NOMO-1 treated with DMSO at 0.1 percent for 48 hours (cell line): ENCODE measurements around the gene VAV2.

Source experiments
- DNase-seq: peaks from one replicate; lab custom pipeline; 2025; ENCODE audit not compliant: unreplicated experiment; lab: John Stamatoyannopoulos, UW

Gene VAV2

DNA sequence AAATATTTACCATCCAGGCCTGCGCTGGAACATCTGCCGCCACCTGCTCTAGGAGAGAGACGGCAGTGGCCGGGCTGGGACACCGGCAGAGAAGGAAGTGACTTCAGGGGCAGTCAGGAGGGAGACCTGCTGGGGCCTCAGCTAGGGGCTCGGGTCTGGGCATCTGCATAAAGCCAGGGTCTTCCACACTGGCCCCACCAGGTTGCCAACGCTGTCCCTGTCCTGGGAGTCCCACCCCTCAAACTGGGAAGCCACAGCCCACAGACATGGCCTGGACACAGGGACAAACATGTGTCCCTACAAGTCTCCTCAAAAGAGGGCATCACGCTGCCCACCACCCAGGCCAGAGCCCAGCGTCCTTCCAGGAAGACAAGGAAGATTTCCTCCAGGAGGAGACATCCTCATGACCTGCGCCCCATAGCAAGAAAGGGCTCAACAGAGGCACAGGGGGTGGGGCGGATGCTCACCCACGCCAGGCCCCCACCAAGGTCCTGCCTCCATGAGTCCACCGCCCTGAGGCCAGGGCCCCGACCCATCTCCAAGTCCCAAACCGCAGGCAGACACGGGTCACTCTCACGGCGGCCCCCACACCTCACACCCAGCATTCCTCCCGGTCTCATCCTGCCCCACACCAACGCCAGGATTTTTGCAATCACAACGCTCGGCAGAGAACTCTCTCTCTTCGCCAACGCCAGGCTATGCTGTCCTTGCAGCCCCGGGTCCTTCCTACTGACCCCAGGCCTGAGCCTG, 9.0 kb downstream of the VAV2 start:
- no peak for DNase-seq

DNA sequence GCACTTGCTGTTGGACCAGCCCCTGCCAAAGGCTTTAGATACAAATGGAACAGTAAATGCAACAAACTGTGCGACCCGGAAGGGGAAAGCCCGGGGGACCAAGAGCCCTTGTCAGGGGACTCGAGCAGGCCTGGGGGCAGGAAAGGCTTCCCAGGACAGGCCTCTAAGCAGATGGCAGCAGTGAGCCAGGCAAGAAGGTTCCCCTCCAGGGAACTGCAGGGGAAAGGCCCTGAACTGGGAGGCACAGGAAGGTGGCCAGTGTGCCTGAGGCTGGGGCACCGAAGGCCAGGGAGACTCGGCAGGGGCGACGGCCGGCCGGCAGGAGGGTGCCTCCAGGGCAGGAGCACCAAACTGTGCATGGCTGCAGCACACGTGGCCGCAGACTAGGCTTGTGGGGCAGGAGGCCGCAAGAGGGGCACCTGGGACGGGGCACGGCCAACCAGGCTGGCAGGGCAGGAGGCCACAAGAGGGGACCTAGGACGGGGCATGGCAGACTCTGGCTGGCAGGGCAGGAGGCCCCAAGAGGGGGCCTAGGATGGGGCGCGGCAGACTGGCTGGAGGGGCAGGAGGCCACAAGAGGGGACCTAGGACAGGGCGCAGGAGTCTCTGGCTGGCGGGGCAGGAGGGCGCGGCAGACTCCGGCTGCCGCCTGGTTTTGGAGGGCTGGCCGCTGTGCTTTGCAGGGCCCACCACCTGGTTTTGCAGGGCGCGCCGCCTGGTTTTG, 10.0 kb downstream of the VAV2 start:
- no peak for DNase-seq

DNA sequence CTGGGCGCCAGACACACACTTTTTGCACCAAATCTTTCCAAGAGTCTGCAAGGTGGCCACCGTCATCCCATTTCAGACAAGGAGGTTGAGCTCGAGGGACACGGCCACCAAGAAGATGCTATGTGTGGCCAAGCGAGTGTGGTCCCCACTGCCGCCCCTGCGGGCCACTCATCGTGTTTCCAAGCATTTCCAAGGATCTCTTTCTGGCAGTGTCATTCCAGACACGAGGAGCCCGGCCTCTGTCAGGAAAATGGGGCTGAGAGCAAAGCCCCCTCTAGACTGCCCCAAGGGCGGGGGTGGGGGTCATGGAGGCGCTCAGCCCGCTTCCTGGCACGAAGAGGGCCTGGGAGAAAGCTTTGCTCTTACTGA, 10.6 kb downstream of the VAV2 start:
- no peak for DNase-seq

DNA sequence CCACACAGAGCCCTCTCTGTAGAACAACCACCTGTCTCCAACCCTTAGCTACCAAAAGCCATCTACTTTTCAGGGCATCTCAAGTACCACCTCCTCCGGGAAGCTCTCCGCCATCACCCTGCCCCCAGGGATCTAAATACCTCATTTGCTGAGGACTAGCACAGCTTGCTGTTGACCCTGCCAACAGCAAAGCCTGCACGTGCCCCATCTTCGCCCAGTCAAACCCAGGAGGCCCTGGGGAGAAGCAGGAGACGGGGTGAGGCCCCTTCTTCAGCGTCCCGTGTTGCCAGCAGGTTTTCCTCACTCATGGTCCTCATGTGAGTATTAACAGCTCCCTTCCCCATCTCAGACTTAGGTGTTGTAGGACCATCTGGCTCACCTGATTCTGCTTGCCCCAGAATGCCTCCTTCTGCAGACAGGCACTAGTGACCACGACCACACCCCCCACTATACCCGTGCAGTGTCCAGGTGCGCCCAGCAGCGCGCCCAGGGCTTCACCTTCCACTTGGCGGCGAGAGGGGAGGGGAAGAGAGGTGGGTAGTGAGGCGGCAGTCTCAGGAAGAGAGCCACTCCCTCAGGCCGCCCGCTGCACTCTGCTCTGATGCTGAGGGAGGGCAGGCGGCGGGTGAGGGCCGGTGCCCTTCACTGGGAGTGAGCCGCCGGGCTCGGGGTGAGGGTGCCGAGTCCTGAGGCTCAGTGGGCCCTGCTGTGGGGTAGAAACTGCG, 11.1 kb downstream of the VAV2 start:
- no peak for DNase-seq

DNA sequence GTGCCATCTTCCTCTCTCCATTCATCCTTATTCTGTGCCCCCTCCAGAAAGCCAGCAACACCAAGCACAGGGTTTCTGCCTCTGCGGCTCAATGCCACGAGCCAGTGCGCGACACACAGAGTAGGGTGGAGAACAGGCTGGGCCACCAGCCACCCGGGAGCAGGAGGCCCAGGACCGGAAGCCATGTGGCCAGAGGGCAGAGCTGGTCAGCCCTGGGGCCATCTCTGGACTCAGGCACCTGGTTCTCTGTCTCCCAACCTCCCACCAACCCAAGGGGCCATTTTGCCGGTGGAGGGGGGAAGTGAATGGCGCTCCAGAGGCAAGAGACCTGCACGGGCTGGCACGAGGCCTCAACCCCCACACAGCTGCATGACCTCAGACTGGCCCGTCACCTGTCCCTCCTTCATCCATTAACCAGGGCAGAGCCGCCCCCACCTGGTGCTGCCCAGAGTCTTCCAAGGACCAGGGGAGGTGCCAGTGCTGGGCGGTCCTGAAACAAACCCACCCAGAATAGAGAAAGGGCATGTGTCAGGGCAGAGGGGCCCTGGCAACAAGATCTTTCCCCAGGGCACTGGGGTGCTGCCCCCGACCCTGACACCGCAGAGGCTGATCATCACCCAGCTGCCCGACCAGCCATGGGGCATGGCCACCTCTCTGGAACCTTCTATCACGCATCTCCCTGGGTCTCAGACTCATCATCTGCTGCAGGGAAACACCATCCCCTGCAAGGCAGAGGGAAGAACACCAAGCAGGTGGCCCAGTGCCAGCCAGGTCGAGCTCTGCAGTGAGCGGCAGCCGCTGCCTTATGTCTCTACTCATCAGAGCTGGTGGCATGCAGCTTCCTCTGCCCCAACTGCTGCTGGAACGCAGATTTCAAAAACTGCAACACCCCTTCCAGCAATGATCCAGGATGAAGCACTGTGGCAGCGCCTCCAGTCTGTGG, 11.9 kb downstream of the VAV2 start:
- no peak for DNase-seq

DNA sequence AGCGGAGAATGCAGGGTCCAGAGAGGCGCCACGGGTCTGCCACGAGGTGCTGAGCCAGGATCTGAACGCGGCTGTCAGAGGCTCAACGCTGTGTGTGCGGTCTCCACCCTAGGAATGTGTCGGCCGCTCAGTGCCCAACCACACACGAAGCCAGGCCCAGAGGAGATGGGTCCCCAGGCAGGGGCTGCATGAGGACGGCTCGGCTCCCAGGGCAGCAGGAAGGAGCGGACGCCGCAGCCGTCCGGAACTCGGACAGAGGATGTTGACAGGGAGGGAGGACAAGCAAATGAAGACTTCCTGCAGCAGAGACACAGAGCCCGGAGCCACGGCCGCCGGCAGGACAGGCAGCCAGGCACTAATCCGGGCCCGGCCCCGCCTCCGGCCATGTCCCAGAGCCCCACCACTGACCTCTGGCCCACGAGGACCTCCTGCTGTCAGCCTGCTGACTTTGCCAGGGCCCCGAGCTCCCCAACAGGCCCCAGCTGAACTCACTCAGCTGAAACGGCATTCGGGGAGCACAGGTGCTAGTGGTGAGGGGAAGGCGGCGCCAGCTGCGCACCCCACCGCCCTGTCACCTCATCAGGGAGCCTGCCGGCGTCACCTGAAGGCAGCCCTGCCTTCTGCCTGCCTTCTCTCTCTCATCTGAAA, 12.7 kb downstream of the VAV2 start:
- no peak for DNase-seq

DNA sequence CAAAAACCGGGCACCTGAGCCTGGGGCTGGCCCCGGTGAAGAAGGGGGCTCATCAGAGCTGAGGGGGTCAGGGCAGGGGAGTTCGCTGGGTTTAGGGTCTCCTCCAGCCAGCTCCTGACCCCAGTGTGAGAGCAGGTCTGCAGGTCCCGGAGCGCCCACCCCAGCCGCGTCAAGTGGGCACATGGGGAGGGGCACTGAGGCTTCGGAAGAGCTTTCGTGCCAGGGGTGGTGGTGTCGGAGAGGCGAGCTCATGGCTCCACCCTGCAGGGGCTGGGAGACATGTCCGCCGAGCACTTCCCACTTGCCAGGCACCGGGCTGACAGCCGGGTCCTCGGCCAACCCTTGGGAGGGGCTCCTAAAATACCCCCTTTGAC, 13.2 kb downstream of the VAV2 start:
- DNase-seq = no peak

DNA sequence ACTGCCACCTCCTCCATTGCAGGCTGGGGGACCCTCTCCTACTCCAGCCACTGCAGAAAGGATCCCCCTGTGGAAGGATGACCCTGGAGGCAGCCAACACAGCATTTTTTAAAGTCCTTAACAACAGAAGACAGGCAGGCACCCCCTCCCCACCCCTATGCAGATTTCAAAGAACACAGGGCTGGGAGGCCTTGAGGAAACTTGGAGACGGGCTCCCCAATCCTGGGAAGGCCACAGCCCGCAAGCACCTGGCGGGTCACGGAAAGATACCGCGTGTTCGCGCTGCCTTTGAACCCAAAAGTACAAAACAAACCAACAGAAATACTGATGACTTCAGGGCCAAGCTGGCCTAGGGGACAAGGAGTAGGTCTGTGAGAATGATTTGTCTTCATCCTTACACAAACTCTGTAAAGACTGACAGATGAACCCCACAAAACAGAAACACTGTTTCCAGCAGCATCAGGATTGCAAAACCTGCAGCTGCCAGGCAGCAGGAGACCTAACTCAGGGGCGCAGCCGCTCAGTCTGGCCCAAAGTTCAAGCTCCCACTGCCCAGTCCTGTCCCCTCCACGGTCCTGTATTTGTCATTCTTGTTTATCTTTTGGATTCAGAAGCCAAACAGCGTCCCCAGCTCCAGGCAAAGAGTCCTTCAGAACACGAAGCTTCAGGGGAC, 13.8 kb downstream of the VAV2 start:
- no peak for DNase-seq

DNA sequence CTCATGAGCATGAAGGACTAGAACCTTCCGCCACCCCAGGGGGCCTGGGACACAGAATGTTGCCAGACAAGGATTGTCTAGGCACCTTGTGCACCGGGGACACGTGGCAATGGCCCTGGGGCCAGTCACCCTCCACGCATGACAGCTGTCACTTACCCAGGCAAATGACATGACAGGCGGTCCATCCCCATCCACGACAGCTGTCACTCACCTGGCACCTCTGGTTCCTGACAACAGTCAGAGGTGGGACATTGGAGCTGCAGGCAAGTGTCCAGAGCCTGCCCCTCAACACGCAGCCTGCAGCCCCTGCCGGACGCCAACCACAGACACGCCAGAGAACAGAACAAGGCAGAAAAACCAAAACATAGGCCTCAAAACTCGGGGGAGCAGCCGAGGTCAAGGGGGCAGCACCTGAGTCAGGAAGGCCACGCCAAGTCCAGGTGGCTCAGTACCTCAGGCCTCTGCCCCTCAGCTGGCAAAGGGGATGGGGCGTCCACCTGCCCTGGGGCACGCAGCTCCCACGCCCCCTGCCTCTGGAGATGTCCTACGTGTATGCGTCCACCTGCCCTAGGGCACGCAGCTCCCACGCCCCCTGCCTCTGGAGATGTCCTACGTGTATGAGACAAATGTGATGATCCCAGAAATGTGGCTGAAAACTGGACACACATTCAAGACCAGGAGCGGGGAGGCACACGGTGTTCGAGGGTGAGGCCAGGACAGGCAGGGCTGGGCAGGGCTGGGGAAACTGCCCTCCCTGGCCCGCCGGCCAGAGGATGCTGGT, 14.5 kb downstream of the VAV2 start:
- DNase-seq = no peak

DNA sequence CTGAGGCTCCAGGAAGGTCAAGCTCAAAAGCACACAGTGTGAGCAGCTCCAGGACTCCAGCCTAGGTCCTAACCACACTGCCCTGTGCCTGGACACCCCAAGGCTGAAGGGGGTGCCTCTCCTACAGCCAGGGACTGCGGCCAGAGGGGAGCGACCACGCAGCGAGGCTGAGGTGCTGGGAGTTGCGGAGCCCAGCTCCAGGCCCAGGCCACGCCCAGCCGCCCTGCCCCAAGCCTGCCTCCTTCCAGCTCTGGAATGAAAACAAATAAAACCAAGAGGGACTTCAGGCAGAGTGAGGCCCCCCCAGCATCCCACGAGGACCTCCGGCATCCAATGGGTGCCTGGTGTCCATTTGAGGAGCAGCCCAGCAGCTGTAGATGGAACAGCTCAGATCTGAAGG, 15.2 kb downstream of the VAV2 start:
- DNase-seq = no peak

DNA sequence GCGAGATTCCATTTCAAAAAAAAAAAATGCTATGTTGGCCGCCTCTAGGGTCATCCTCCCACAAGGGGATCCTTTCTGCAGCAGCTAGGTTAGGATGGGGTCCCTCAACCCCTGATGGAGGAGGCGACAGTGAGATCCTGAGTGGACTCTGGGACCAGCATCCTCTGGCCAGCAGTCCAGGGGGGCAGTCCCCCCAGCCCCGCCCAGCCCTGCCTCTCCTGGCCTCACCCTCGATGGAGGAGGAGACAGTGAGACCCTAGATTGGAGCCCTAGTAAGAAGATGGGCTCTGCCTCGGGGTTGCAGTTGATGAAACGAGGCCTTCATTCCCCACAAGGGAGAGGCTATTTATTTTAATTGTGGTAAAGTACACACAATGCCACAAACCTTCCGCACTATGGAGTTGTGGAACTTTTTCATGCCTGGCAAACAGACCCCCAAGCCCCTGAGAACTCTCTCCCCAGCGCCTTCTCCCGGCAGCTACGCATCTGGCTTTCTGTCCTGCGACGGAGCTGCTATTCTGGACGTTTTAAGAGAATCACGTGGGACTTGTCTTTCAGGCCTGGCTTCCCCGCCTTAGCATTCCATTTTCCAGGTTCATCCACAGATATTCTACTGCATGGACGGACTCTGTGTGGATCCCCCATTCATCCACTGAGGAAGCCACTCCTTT, 15.8 kb downstream of the VAV2 start:
- no peak for DNase-seq

DNA sequence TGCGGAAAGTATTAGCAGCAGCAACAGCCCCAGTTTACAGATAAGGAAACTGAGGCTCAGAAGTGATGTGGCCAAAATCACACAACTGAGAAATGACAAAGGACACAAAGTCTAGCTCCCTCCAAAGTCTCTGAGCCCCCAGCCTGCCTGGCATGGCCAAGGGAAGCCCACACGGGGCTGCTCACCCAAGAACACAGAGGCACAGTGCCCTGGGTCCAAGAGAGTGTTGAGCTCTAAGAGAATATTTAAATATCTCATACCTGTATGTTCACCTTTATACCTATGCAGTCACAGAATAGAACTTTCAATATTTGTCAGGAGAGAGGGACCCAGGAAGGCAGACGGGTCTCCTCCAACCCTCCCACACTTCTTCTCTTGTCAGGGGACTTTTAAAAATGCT, 16.6 kb downstream of the VAV2 start:
- no peak for DNase-seq

DNA sequence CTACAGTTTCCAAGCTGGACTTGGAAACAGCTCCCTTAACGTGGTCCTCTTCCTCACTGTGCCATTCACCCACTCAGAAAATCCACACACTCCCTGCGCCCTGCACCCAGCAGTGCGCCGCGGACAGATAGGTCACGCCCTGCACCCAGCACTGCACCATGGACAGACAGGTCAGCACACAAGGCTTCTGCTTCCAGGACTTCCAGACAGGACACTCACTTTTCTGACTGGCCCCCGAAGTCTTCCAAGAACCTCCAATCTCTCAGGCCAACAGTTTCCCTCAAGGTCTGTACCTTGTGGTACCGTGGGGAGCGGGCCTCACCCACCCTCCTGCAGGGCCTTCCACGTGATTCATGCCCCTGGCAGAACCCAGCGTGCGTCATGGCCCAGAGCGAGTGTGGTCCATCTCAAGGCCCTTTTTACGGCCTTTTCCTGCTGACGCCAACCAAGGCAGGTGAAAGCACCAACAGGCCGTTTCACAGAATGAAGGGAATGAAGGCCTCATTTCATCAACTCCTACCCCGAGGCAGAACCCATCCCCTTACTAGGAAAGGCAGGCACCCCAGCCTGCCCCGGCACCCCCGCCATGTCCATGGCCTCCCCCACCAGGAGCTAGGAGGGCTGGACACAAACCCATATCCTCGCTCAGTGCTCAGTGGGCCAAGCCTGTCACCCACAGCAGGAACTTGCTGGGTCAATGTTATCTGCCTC, 17.3 kb downstream of the VAV2 start:
- DNase-seq = no peak

DNA sequence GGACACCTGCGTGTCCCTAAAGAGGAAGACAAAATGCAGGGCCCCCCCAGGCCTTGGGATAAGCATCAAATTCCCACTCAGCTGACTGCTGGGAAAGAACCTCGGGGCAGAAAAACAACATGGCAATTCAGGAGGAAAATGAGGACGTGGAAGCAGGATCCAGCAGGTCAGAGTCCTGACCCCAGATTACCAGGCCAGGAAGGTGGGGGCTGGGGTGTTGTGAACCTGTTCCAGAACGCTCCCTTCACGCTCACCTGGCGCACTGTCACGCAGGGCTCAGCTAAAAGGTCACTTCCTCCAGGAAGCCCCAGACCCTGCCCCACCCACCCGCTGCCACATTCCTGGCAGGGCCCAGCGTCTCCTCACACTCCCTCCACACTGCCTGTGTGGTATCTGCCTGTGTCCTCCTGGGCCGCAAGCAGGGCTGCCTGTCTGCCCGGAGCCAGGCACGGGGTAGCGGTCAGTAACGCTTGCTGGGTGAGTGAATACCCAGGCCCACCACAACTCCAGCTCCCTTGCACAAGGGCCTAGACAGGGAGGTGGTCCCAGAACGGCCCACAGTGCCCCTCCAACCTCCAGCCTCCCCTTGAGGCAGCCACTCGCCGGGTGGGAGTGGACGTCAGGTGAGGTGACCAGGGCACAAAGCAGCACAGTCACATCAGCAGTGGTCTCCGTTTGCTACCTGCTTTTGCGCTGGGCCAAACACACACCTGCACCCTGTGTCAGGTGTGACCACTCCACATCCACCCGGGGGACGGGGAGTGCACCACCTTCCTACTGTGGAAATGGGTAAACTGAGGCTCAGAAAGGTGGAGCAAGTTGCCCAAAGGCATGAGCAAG, 18.1 kb downstream of the VAV2 start:
- no peak for DNase-seq

DNA sequence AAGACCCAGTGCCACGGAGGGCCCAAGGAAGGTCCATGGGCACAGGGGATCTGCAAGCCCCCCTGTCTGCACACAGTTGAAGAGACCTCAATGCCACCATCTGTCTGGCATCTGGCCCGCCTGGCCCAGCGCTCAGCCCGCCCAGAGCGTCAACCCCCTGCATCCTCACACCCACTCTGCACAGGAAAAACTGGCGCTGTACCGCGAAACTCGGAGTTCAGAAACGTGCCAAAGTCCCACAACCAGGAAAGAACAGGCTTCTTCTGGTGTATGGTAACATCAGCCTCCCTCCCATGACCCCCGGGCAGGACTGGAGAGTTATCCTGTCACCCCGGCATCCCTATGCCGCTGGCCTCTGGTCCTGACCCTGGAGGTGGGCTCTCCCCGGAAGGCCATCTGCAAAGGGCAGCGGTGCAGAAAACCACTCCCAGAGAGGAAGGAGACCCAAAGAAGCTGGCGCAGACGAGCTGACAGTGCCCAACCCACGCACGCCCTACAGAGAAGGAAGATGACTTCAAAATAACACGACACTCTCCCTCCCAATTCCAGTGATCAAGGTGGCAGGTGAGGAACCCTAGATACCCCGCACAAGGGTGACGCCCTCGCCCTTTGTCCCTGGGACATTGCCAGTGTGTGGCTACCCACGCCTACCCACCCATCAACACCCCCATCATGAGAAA, 18.9 kb downstream of the VAV2 start:
- DNase-seq = no peak
